GM23338 (cell line): ENCODE data around the gene INO80C. TPM values are rescaled to one million over a fixed set of nuclear protein-coding genes. Genes with fewer than 3 reads are reported as not detected.

Experiments used
- ATAC-seq: fragments of 200-7000 bp; cut with Tn5 transposase; 3 replicates; pipeline ENCODE4 v1.9.1; 2020
- DNase-seq: peaks from one replicate; pipeline ENCODE4 v3.0.0-alpha.2; 2015; ENCODE audit warnings: low spot score
- H2AFZ ChIP-seq: fragments of 200-600 bp; sonication (generic); 2 replicates; pipeline ENCODE4 v1.8.0; 2016; ENCODE audit warnings: antibody characterized with exemption, mild to moderate bottlenecking, moderate library complexity
- H3F3A ChIP-seq: fragments of 200-600 bp; sonication (generic); replicated peaks from 2 replicates; pipeline ENCODE4 v1.8.0; 2017; ENCODE audit warnings: antibody characterized with exemption, mixed run types, low read depth
- H3K27ac ChIP-seq: fragments of 200-600 bp; sonication (generic); 2 replicates; pipeline ENCODE4 v1.6.1; 2016; ENCODE audit warnings: low read depth
- H3K27me3 ChIP-seq: fragments of 200-600 bp; sonication (generic); 2 replicates; pipeline ENCODE4 v1.8.0; 2016; ENCODE audit warnings: mild to moderate bottlenecking, mixed run types, moderate library complexity; ENCODE audit not compliant: insufficient read depth
- H3K36me3 ChIP-seq: fragments of 200-600 bp; sonication (generic); 2 replicates; pipeline ENCODE4 v1.8.0; 2016; ENCODE audit warnings: mild to moderate bottlenecking; ENCODE audit not compliant: insufficient read depth
- H3K4me1 ChIP-seq: fragments of 200-600 bp; sonication (generic); 2 replicates; pipeline ENCODE4 v1.8.0; 2016; ENCODE audit warnings: mild to moderate bottlenecking, moderate library complexity; ENCODE audit not compliant: insufficient read depth
- H3K4me2 ChIP-seq: fragments of 200-600 bp; sonication (generic); 2 replicates; pipeline ENCODE4 v1.7.1; 2017; ENCODE audit warnings: mixed run types
- H3K4me3 ChIP-seq: fragments of 200-600 bp; sonication (generic); 2 replicates; pipeline ENCODE4 v1.6.1; 2016; ENCODE audit warnings: mixed run types
- H3K79me2 ChIP-seq: fragments of 200-600 bp; sonication (generic); replicated peaks from 2 replicates; pipeline ENCODE4 v1.8.0; 2017; ENCODE audit warnings: mild to moderate bottlenecking; ENCODE audit not compliant: insufficient read depth
- H3K9me2 ChIP-seq: fragments of 200-600 bp; sonication (generic); 2 replicates; pipeline ENCODE4 v1.8.0; 2017; ENCODE audit not compliant: insufficient read depth
- H4K20me1 ChIP-seq: fragments of 200-600 bp; sonication (generic); replicated peaks from 2 replicates; pipeline ENCODE4 v1.8.0; 2017; ENCODE audit warnings: mild to moderate bottlenecking; ENCODE audit not compliant: insufficient read depth
- H3K27ac Mint-ChIP-seq: 2 replicates; pipeline ENCODE4 v1.8.0; 2020; ENCODE audit warnings: inconsistent platforms, mild to moderate bottlenecking, moderate library complexity, mixed read lengths
- H3K27me3 Mint-ChIP-seq: 3 replicates; pipeline ENCODE4 v1.8.0; 2022; ENCODE audit warnings: low read depth, mild to moderate bottlenecking, moderate library complexity, mixed read lengths, inconsistent platforms; ENCODE audit not compliant: insufficient read depth, poor library complexity
- H3K36me3 Mint-ChIP-seq: 3 replicates; pipeline ENCODE4 v1.8.0; 2021; ENCODE audit warnings: low read depth, mild to moderate bottlenecking, inconsistent platforms, moderate library complexity, mixed read lengths
- H3K4me1 Mint-ChIP-seq: 3 replicates; pipeline ENCODE4 v1.8.0; 2020; ENCODE audit warnings: mild to moderate bottlenecking, inconsistent platforms, mixed read lengths
- H3K4me3 Mint-ChIP-seq: 3 replicates; pipeline ENCODE4 v1.8.0; 2021; ENCODE audit warnings: moderate library complexity, mild to moderate bottlenecking, inconsistent platforms, mixed read lengths
- H3K9me3 Mint-ChIP-seq: 3 replicates; pipeline ENCODE4 v1.8.0; 2020; ENCODE audit warnings: moderate library complexity, mild to moderate bottlenecking, inconsistent platforms, mixed read lengths
- CREB1 ChIP-seq: fragments of 250-450 bp; sonication (Bioruptor Pico); IDR thresholded peaks from 2 replicates; pipeline ENCODE4 v1.5.0; 2020; ENCODE audit warnings: low read depth, mild to moderate bottlenecking, moderate library complexity
- CTCF ChIP-seq, 2 experiments: fragments of 200-600 bp in 1 of 2; sonication (generic) in 1 of 2; conservative IDR thresholded peaks; 2 replicates each; pipeline versions ENCODE4 v1.5.1 to v1.6.1; 2016 to 2017; ENCODE audit warnings: antibody characterized with exemption in 2 of 2, low read depth in 2 of 2, mild to moderate bottlenecking in 2 of 2, moderate library complexity in 1 of 2
- ETS1 ChIP-seq: IDR thresholded peaks from 2 replicates; pipeline ENCODE4 v1.6.1; 2016; ENCODE audit warnings: antibody characterized with exemption
- EZH2 ChIP-seq: fragments of 200-600 bp; sonication (generic); IDR thresholded peaks from one replicate; pipeline ENCODE4 v1.8.0; 2017; ENCODE audit warnings: antibody characterized with exemption, mild to moderate bottlenecking, low read depth; ENCODE audit not compliant: unreplicated experiment
- EZH2phosphoT487 ChIP-seq: fragments of 200-600 bp; sonication (generic); IDR thresholded peaks from one replicate; pipeline ENCODE4 v1.8.1; 2018; ENCODE audit warnings: antibody characterized with exemption; ENCODE audit not compliant: unreplicated experiment
- JUNB ChIP-seq: IDR thresholded peaks from one replicate; pipeline ENCODE4 v1.6.1; 2016; ENCODE audit warnings: antibody characterized with exemption; ENCODE audit not compliant: unreplicated experiment
- NANOG ChIP-seq: IDR thresholded peaks from 2 replicates; pipeline ENCODE4 v1.6.1; 2016; ENCODE audit warnings: antibody characterized with exemption, borderline replicate concordance
- POLR2AphosphoS5 ChIP-seq: IDR thresholded peaks from 2 replicates; pipeline ENCODE4 v1.6.1; 2016; ENCODE audit warnings: antibody characterized with exemption, low read depth
- REST ChIP-seq: IDR thresholded peaks from one replicate; pipeline ENCODE4 v1.6.1; 2018; ENCODE audit warnings: antibody characterized with exemption; ENCODE audit not compliant: unreplicated experiment
- STAT1 ChIP-seq: IDR thresholded peaks from one replicate; pipeline ENCODE4 v1.6.1; 2016; ENCODE audit warnings: antibody characterized with exemption; ENCODE audit not compliant: unreplicated experiment
- ZNF114 ChIP-seq: fragments of 250-450 bp; sonication (Bioruptor Pico); IDR thresholded peaks from 2 replicates; pipeline ENCODE4 v1.5.0; 2020; ENCODE audit warnings: mild to moderate bottlenecking, moderate library complexity
- ZNF331 ChIP-seq: fragments of 250-450 bp; sonication (Bioruptor Pico); IDR thresholded peaks from 2 replicates; pipeline ENCODE4 v1.5.0; 2020; ENCODE audit warnings: low read depth, mild to moderate bottlenecking, moderate library complexity
- ZNF462 ChIP-seq: fragments of 250-450 bp; sonication (Bioruptor Pico); IDR thresholded peaks from 2 replicates; pipeline ENCODE4 v1.5.0; 2020; ENCODE audit warnings: mild to moderate bottlenecking, moderate library complexity
- polyA plus RNA-seq: library from polyadenylated mRNA; unstranded; fragments of >200 nt; fragmentation: Nextera tagmentation; extraction: Ambion mirVana; gene quantifications from 2 replicates; pipeline ENCODE4 v1.2.1, GENCODE V29; 2016
- total RNA-seq: library from RNA; depleted of rRNA; stranded (reverse); fragments of >200 nt; shearing (Covaris generic); gene quantifications from 2 replicates; pipeline ENCODE4 v1.2.3, GENCODE V29; 2014

The INO80C gene
- total and polyA plus RNA-seq, 2 experiments from 2014 or later: 16.3 to 52.3 TPM

GRCh38 chr18:35514283-35514682, 16.5 kb upstream of the INO80C start:
- Mint-ChIP-seq H3K4me3 (no peak overlapping the region), H3K4me1 (peaks cover 32% of the 10 kb centered on the region), H3K27me3 (no peaks in the 10 kb centered on the region), H3K36me3 (no peaks in the 10 kb centered on the region), H3K27ac (no peak overlapping the region), H3K9me3 (no peaks in the 10 kb centered on the region)
- ATAC-seq (no peak), DNase-seq (no peak)
- TF ChIP-seq CREB1 (no peak), ETS1 (no peak), REST (no peak), CTCF (conservative IDR thresholded peaks at IDR 0.05; ENCODE audit: low read depth in 2 of 2) (no peak), ZNF462 (CRISPR knock-in tag) (no peak), EZH2phosphoT487 (no peak), JUNB (no peak), EZH2 (no peak), ZNF114 (CRISPR knock-in tag) (no peak), POLR2AphosphoS5 (no peak), NANOG (no peak), STAT1 (no peak), ZNF331 (CRISPR knock-in tag) (no peak)
- Histone ChIP-seq H4K20me1 (no peaks in the 10 kb centered on the region), H3K4me2 (no peak overlapping the region), H3K27ac (no peak overlapping the region), H3K36me3 (no peaks in the 10 kb centered on the region), H3K27me3 (no peaks in the 10 kb centered on the region), H3K4me1 (peaks cover 8% of the 10 kb centered on the region; the same call in 1 of the 2 replicates), H3K9me2 (0 out of 2 replicates have a peak, but pooled peaks cover 10% of the 10 kb centered on the region), H3F3A (no peaks in the 10 kb centered on the region), H3K4me3 (no peak overlapping the region), H2AFZ (no peak overlapping the region), H3K79me2 (no peaks in the 10 kb centered on the region)
